ENCODE measurements around the gene PTEN.
"Not testable (repeated sequence)": the region's sequence is repeated elsewhere in the genome, so short reads cannot be mapped to it uniquely, and the experiment has no call there.

Gene PTEN

GRCh38 chr10:87869773-87870551 lies 6.5 kb downstream of the PTEN start:
- DNase-seq (ENCODE audit: low read depth in 2 of 2), result no peak

- no peak for DNase-seq (ENCODE audit: low read depth in 2 of 2)
These were observed 9.4 kb downstream of the PTEN start for GRCh38 chr10:87872828-87873227.

DNA sequence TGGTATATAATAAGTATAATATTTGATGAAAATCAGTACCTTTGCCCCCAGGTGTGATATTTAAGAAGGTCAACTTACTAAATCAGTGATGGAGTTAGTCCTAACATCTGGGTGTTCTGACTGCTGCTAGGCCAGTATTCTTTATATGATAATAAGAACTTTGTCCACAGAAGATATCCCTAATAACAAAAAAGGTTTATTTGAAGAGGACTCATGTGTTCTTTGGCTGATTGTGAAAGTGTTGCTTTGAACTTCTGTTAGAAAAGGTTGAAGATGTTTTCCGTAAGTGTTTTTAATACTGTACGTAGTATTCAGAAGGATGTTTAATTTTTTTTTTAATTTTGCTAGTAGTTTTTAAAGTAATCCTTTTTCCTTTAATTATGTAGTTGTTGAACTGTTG lies 10.2 kb downstream of the PTEN start:
- DNase-seq (ENCODE audit: low read depth in 2 of 2), result no peak

DNA sequence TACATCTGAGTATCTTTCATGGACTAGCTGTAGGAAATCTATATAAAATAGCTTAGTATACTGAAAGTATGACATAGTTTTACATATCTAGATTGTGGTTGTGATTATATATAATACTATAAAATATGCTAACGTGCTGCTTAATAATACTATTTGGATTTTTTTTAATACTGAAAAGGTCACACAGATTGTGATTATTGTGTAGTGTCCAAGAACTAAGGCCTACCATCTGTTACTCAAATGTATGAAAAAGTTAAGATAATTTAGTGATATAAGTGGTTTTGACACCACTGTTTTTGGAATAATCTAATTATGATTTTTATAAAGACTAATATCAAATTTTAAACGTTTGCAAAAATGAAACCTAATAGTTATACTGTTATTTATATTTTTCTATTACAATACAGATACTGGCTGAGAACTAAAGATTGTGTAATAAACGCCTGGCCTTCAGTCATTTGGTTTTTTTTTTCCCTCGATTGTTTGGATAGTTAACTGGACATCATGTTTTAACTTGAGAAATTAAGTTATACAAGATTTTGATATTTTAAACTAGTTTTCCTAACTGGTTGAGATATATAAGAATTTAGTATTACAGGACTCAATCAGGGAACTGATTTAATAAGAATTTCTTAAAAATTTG lies 12.6 kb downstream of the PTEN start:
- DNase-seq (ENCODE audit: low read depth in 2 of 2), result no peak

- DNase-seq (ENCODE audit: low read depth in 2 of 2), result no peak
These were observed 15.4 kb downstream of the PTEN start for GRCh38 chr10:87878664-87879459.

DNA sequence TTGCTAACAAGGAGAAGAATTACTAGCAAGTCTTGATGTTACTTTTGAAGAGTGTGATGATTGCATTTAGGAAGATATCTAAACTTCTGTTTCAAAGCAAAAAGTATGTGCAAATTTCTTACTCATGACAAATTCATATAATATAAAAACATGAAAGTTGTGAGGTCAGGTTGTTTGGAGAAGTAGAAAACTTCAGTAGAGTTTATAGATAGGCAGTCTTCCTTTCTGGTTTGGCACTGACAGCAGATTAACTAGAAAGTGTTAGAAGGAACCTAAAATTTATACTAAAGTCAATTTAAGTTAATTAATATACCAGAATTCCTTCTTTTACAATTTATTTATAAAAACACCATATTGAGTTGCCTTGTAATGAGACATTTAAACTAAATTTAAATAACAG lies 16.9 kb downstream of the PTEN start:
- DNase-seq (ENCODE audit: low read depth in 2 of 2), result no peak

GRCh38 chr10:87881373-87882059 lies 18.1 kb downstream of the PTEN start:
- DNase-seq (ENCODE audit: low read depth in 2 of 2), result not testable (repeated sequence)

DNA sequence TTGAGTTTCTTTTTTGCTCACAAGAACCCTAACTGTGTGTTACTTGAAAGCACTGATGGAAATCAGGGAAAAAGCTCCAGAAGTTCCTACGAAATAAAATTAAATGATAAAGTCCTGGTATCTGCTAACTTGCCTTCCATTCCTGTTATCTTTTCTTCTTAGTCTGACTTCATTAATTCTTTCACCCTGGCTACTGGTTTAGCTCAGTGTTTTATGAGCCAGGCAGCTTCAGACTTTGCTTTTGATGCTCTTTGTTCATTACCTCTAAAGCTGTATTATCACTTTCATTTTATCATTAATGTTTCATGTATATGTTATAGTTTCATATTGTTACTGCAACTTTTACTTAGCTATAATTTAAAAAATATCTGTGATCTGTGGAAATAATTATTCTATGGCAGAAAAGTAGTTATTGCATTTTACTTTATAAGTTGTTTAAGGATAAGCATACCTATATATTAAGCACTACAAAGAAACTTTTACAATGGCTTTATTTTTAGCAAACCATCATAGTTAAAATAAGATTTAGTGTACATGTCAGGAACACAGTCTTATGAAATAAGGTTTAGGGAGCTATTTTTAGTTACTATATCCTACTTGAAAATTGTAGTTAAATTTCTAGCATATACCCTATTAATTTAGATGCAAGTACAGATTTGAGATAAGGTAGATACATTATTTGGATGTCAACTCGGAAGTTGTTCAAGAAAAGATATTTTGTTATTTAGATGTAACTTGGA lies 19.3 kb downstream of the PTEN start:
- no peak for DNase-seq (ENCODE audit: low read depth in 2 of 2)

GRCh38 chr10:87886635-87887034 lies 23.2 kb downstream of the PTEN start:
- DNase-seq (ENCODE audit: low read depth in 2 of 2), result no peak

DNA sequence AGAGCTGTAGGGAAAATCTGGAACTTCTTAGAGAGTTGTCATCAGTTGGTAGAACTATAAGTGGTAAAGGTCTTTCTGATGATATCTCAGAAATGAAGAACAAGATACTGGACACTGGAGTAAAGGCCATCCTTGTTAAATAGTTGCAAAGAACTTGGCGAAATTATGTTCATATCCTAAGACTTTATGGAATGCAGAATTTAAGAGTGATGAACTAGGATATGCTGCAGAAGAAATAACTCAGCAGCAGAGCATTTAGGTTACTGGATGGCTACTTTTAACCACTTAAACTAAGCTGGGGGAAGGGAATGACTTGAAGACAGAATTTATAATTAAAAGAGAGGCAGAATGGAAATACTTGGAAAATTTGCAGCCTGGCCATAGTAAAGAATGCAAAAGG lies 23.7 kb downstream of the PTEN start:
- no peak for DNase-seq (ENCODE audit: low read depth in 2 of 2)

GRCh38 chr10:87887548-87888289 lies 24.3 kb downstream of the PTEN start:
- DNase-seq (ENCODE audit: low read depth in 2 of 2), result no peak

GRCh38 chr10:87895430-87895829 lies 32.0 kb downstream of the PTEN start:
- no peak for DNase-seq (ENCODE audit: low read depth in 2 of 2)

DNA sequence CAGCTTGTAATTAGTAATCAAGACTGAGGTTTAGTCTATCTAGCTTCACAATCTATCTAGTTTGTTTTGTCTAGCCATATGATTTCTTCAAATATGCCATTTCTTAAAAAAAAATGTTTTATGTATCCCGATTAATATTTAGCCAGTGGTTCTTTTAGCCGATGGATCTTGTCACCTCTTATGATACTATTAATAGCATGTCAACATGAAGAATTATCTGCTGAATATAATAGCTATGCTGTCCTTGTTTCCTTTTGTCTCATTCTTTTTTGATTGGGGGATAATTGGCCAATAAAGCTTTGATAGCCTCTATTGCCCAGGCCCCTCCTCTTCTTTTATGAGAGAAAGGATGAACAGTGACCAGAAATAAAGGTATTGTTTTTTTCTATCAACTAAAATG lies 32.8 kb downstream of the PTEN start:
- DNase-seq (ENCODE audit: low read depth in 2 of 2), result no peak

DNA sequence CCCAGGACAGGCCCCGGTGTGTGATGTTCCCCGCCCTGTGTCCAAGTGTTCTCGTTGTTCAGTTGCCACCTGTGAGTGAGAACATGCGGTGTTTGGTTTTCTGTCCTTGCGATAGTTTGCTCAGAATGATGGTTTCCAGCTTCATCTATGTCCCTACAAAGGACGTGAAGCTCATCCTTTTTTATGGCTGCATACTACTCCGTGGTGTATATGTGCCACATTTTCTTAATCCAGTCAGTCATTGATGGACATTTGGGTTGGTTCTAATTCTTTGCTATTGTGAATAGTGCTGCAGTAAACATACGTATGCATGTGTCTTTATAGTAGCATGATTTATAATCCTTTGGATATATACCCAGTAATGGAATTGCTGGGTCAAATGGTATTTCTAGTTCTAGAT lies 34.5 kb downstream of the PTEN start:
- DNase-seq (ENCODE audit: low read depth in 2 of 2), result not testable (repeated sequence)

DNA sequence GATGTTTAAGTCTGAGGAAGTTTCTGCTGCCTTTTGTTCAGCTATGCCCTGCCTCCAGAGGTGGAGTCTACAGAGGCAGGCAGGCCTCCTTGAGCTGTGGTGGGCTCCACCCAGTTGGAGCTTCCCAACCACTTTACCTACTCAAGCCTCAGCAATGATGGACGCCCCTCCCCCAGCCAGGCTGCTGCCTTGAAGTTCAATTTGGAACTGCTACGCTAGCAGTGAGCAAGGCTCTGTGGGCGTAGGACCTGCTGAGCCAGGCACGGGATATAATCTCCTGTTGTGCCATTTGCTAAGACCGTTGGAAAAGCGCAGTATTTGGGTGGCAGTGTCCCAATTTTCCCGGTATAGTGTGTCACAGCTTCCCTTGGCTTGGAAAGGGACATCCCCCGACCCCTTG lies 40.0 kb downstream of the PTEN start:
- DNase-seq (ENCODE audit: low read depth in 2 of 2), result not testable (repeated sequence)

- no peak for DNase-seq (ENCODE audit: low read depth in 2 of 2)
These were observed 49.9 kb downstream of the PTEN start for GRCh38 chr10:87913156-87913921.

DNA sequence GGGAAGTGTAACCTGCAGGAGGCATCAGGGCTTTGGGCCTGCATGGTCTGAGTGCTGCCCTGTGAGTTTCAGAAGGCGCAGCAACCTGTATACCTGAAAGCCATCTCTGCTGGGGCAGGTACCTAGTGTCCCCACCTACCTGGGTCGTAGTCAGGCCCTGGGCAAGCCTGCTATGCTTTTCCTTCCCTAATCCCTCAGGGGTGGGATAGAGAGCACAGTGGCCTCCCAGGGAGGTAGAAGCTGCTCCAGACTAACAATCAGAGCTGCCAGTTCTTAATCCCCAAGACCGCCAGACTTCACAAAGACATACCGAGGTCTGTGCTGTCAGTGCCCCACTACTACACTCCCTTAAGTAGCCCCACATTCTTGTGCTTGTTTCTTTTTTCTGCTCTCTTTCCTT lies 52.0 kb downstream of the PTEN start:
- no peak for DNase-seq (ENCODE audit: low read depth in 2 of 2)

- no peak for DNase-seq (ENCODE audit: low read depth in 2 of 2)
These were observed 52.6 kb downstream of the PTEN start for GRCh38 chr10:87915989-87916388.

DNA sequence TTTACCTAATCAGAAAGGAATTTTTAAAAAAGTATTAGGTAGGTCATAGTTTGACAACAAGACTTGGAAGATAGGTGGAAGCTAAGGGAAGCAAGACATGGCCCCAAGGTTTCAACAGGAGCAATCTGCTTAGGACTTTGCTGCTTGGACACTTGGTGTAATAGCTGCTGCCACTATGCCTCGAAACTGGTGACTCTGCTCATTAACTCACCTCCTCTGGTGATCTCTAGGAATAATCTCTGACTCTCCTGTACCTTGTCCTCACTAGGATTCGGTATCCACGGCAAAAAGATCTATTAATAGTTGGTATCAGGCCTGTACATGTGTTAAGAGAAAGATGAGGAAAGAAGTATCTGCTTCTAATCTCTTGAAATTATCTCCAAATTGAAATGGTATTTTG lies 53.1 kb downstream of the PTEN start:
- no peak for DNase-seq (ENCODE audit: low read depth in 2 of 2)

Data from stimulated activated CD4-positive, alpha-beta T cell treated with anti-CD3 and anti-CD28 coated beads, Interleukin-1b, Interleukin-23, amount 100 ng/mL, for 4 hours (primary cell).